ENCODE measurements around the gene INO80.

Gene INO80

DNA sequence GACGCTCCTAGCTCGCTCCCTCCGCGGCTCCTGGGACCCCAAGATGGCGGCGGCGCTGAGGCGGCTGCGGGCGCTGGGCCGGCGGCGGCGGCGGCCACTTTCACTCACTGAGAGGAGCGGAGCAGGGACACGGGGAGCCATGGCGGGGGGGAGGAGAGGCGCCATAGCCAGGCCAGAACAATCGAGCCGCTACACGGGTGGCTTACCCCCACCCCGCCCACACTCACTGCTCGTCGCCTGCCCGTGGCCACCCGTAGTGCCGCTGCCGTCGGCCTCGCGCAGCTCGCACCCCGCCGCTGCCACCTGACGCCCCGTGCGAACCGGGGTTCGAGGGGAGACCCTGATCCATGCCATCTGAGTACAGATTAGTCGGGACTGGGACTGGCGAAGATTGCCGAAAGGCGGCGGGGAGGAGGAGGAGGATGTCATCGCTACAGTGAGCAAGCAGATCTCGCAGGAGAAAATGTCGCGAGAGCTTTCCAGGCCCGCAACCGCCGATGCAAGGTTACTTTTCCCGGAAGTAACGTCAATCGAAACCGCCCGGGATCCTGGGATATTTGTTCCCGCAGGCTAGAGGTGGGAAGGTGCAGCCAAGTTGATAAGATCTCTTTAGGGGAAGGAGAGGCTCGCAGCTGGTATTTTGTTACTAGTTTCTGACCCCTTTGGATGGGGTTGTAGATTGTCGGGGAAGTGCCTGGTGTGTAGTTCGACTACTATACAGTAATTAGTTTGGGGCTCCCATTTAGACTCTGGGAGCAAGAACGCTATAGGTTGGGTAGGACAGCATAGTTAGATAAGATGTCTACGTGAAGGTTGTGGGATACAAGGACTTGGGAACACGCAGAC is at the start of gene INO80:
TSS of gene INO80 (minus strand) at position 165 of the 846 bp plus-strand sequence. CDS start 19,970 bp downstream, outside the sequence.
- TF ChIP-seq, protein P1, sequence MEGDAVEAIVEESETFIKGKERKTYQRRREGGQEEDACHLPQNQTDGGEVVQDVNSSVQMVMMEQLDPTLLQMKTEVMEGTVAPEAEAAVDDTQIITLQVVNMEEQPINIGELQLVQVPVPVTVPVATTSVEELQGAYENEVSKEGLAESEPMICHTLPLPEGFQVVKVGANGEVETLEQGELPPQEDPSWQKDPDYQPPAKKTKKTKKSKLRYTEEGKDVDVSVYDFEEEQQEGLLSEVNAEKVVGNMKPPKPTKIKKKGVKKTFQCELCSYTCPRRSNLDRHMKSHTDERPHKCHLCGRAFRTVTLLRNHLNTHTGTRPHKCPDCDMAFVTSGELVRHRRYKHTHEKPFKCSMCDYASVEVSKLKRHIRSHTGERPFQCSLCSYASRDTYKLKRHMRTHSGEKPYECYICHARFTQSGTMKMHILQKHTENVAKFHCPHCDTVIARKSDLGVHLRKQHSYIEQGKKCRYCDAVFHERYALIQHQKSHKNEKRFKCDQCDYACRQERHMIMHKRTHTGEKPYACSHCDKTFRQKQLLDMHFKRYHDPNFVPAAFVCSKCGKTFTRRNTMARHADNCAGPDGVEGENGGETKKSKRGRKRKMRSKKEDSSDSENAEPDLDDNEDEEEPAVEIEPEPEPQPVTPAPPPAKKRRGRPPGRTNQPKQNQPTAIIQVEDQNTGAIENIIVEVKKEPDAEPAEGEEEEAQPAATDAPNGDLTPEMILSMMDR (IDR thresholded peaks at IDR 0.05; ENCODE audit: low read depth, low read length), result no peak
- H3K4me3 ChIP-seq (ENCODE audit: low read depth, low read length), result peak within 1 kb of the TSS; percentile 96

DNA sequence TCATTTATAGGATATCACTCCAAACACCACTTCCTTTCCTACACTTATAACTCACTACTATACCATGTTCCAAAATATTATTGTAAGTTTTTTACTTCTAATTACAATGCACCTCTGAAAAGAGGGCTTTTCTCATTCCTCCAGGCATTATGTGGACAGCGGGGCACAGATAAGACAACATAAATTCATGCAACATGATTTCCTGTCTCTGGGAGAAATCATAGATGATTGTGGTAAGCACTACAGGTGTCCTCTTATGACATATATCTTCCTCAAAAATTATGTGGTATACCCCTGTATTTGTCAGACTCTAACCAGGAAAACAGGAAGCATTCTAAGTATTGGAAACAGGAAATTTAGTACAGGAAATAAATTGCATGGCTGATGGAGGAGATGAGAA is 45.7 kb upstream of the INO80 start:
- TF ChIP-seq, protein P1 (IDR thresholded peaks at IDR 0.05; ENCODE audit: low read depth, low read length), result no peak
- no peak overlapping the region for H3K4me3 ChIP-seq (ENCODE audit: low read depth, low read length)

DNA sequence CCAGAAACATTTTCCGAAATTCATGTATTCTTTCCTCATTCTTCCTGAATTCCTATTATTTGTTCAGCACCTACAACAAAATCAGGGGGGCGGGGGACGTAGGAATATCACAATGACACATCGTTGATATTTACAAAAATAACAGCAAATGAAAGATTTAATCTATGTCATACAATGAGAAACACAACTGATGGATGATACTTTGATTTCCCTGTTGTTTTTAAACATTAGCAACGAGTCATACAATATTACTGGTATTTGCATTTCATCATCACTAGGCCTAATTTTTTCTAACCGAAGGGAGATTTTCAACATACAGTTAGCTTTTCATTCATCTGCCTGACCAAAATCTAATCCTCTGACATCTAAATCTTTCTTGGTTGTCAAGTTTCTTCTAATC is 45.3 kb upstream of the INO80 start:
- TF ChIP-seq, protein P1 (IDR thresholded peaks at IDR 0.05; ENCODE audit: low read depth, low read length), result no peak
- H3K4me3 ChIP-seq (ENCODE audit: low read depth, low read length), result no peak overlapping the region

DNA sequence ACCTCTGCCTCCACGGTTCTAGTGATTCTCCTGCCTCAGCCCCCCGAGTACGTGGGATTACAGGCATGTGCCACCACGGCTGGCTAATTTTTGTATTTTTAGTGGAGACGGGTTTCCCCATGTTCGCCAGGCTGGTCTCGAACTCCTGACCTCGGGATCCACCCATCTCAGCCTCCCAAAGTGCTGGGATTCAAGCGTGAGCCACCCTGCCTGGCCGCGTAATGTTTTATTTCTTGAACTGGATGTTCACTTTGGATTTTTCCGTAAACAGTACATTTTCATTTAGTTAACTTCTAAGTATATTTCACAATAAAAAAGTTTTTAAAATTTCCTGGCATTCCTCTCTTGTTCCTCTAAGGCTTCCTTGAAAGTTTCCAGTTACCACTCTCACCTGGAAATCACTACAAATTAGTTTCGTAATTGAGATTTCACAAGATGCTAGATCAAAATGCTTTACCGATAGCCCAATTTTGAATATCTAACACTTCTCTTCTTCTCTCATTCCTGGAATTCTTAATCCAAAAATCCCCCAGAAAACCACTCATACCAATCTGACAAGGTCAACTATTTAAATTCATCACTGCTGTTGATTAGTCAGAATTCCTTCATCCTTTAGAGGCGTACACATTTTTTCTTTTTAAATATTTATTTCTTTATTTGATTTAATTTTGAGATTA is 44.7 kb upstream of the INO80 start:
- no peak overlapping the region for H3K4me3 ChIP-seq (ENCODE audit: low read depth, low read length)
- TF ChIP-seq, protein P1 (IDR thresholded peaks at IDR 0.05; ENCODE audit: low read depth, low read length), result no peak

DNA sequence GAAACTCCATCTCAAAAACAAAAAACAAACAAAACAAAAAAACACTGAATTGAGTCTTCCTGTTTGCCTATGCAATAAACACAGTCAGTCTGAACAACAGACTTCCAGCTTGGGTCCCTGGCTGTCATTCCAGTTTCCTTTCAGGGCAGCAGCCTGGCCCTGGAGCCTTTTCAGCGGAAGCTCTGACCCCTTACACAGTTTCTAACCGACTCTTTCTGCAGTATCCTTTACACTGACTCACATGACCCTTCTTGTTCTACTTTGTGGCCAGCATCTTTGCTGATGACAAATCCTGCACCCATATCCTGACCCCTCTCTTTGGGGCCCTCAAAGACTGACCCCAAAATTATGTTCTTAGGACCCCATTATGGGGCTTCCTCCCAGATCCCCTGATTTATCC is 38.3 kb upstream of the INO80 start:
- no peak overlapping the region for H3K4me3 ChIP-seq (ENCODE audit: low read depth, low read length)
- TF ChIP-seq, protein P1 (IDR thresholded peaks at IDR 0.05; ENCODE audit: low read depth, low read length), result no peak

GRCh38 chr15:41153733-41154132 is 37.7 kb upstream of the INO80 start:
- H3K4me3 ChIP-seq (ENCODE audit: low read depth, low read length), result no peak overlapping the region
- TF ChIP-seq, protein P1 (IDR thresholded peaks at IDR 0.05; ENCODE audit: low read depth, low read length), result no peak

GRCh38 chr15:41151451-41152005 is 35.4 kb upstream of the INO80 start:
- no peak overlapping the region for H3K4me3 ChIP-seq (ENCODE audit: low read depth, low read length)
- TF ChIP-seq, protein P1 (IDR thresholded peaks at IDR 0.05; ENCODE audit: low read depth, low read length), result no peak

All from WI38 (cell line).